Stimulated activated naive CD4-positive, alpha-beta T cell (primary cell): Measurements from ENCODE around the gene ARHGEF28.

Source experiments
- DNase-seq, 6 experiments: peaks; one replicate each; lab custom pipeline; 2025; lab: John Stamatoyannopoulos, UW

ARHGEF28 gene

GRCh38 chr5:73619606-73620333, 6.2 kb upstream of the ARHGEF28 start:
- DNase-seq: no peak

- DNase-seq: no peak
These were observed 5.7 kb upstream of the ARHGEF28 start for GRCh38 chr5:73620334-73620687.

GRCh38 chr5:73623060-73623459, 2.9 kb upstream of the ARHGEF28 start:
- no peak for DNase-seq

GRCh38 chr5:73623901-73624404, 2.0 kb upstream of the ARHGEF28 start:
- no peak for DNase-seq

GRCh38 chr5:73624888-73625287, 1.1 kb upstream of the ARHGEF28 start:
- DNase-seq: no peak

- DNase-seq: no peak
These were observed 538 bp upstream of the ARHGEF28 start for GRCh38 chr5:73625372-73625943.

- no peak for DNase-seq
These were observed 868 bp downstream of the ARHGEF28 start for GRCh38 chr5:73626814-73627313.

- DNase-seq: no peak
These were observed 3.5 kb downstream of the ARHGEF28 start for GRCh38 chr5:73629456-73629855.

GRCh38 chr5:73630765-73631164, 4.8 kb downstream of the ARHGEF28 start:
- DNase-seq: no peak

GRCh38 chr5:73631500-73631899, 5.5 kb downstream of the ARHGEF28 start:
- DNase-seq: no peak

GRCh38 chr5:73633060-73633459, 7.1 kb downstream of the ARHGEF28 start:
- no peak for DNase-seq

GRCh38 chr5:73636408-73636807, 10.4 kb downstream of the ARHGEF28 start:
- no peak for DNase-seq

GRCh38 chr5:73637565-73637964, 11.6 kb downstream of the ARHGEF28 start:
- no peak for DNase-seq

GRCh38 chr5:73638344-73639095, 12.5 kb downstream of the ARHGEF28 start:
- DNase-seq: no peak

GRCh38 chr5:73640861-73641320, 14.9 kb downstream of the ARHGEF28 start:
- no peak for DNase-seq

GRCh38 chr5:73641811-73642210, 15.8 kb downstream of the ARHGEF28 start:
- DNase-seq: no peak

GRCh38 chr5:73642344-73642743, 16.3 kb downstream of the ARHGEF28 start:
- no peak for DNase-seq

- no peak for DNase-seq
These were observed 18.5 kb downstream of the ARHGEF28 start for GRCh38 chr5:73644385-73644963.

GRCh38 chr5:73647721-73648120, 21.7 kb downstream of the ARHGEF28 start:
- DNase-seq: no peak

GRCh38 chr5:73648515-73648914, 22.5 kb downstream of the ARHGEF28 start:
- DNase-seq: no peak

GRCh38 chr5:73649926-73650325, 23.9 kb downstream of the ARHGEF28 start:
- DNase-seq: no peak

- no peak for DNase-seq
These were observed 26.4 kb downstream of the ARHGEF28 start for GRCh38 chr5:73652391-73652790.
